Measurements from ENCODE around the gene SPACA7. TPM values are rescaled to one million over a fixed set of nuclear protein-coding genes. Genes with fewer than 3 reads are reported as not detected.

Gene SPACA7
- total RNA-seq, 2 donors from 2014 or later, result not detected

GRCh38 chr13:112438094-112438493, 61.9 kb downstream of the SPACA7 start:
- TF ChIP-seq CTCF (IDR thresholded peaks at IDR 0.05), result no peak
- peaks cover 0 to 10% of the 10 kb centered on the region in 2 donors for H3K9me3 ChIP-seq
- no peak overlapping the region for H3K4me3 ChIP-seq
- no peak overlapping the region for H3K27ac ChIP-seq
- no peaks in the 10 kb centered on the region for H3K4me1 ChIP-seq
- no peaks in the 10 kb centered on the region for H3K36me3 ChIP-seq
- H3K27me3 ChIP-seq, result peaks cover 0 to 2% of the 10 kb centered on the region in 2 donors
- no peak for DNase-seq (ENCODE audit: low spot score)

DNA sequence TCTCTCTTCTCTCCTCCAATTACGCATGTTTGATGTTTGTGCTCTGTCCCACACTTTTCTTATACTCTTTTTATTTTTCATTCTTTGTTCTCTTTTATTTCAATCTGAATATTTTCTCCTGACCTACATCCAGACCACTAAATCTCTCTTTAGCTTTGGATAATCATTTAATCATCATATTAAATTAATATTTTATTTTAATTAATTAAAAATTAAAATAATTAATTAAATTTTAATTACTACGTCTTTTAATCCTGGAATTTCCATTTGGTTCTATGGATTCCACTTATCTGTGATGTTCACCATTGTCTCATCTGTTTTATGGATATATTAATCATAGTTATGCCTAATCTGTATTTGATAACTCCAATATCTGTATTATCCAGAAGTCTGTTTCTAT, 62.4 kb downstream of the SPACA7 start:
- Histone ChIP-seq H3K4me3 (no peak overlapping the region), H3K9me3 (peaks cover 0 to 10% of the 10 kb centered on the region in 2 donors), H3K36me3 (no peaks in the 10 kb centered on the region), H3K27me3 (peaks cover 0 to 4% of the 10 kb centered on the region in 2 donors), H3K27ac (no peak overlapping the region), H3K4me1 (no peaks in the 10 kb centered on the region)
- no peak for DNase-seq (ENCODE audit: low spot score)
- no peak for TF ChIP-seq CTCF (IDR thresholded peaks at IDR 0.05)

GRCh38 chr13:112441226-112441625, 65.1 kb downstream of the SPACA7 start:
- Histone ChIP-seq H3K9me3 (peaks cover 0 to 10% of the 10 kb centered on the region in 2 donors), H3K27ac (no peak overlapping the region), H3K4me1 (no peaks in the 10 kb centered on the region), H3K27me3 (peaks cover 4% of the 10 kb centered on the region in 2 donors), H3K4me3 (no peak overlapping the region), H3K36me3 (no peaks in the 10 kb centered on the region)
- peak; percentile 42 for DNase-seq (ENCODE audit: low spot score)
- no peak for TF ChIP-seq CTCF (IDR thresholded peaks at IDR 0.05)

- peak; percentile 26 for DNase-seq (ENCODE audit: low spot score)
- Histone ChIP-seq H3K9me3 (peaks cover 0 to 10% of the 10 kb centered on the region in 2 donors), H3K4me3 (no peak overlapping the region), H3K36me3 (no peaks in the 10 kb centered on the region), H3K27ac (no peak overlapping the region), H3K27me3 (peaks cover 4% of the 10 kb centered on the region in 2 donors), H3K4me1 (no peaks in the 10 kb centered on the region)
- no peak for TF ChIP-seq CTCF (IDR thresholded peaks at IDR 0.05)
These were observed 65.7 kb downstream of the SPACA7 start for GRCh38 chr13:112441779-112442310.

GRCh38 chr13:112442483-112443090, 66.4 kb downstream of the SPACA7 start:
- Histone ChIP-seq H3K27ac (no peak overlapping the region), H3K4me3 (no peak overlapping the region), H3K4me1 (no peaks in the 10 kb centered on the region), H3K27me3 (peaks cover 4% of the 10 kb centered on the region in 2 donors), H3K36me3 (no peaks in the 10 kb centered on the region), H3K9me3 (peaks cover 0 to 10% of the 10 kb centered on the region in 2 donors)
- peak; percentile 34 for DNase-seq (ENCODE audit: low spot score)
- no peak for TF ChIP-seq CTCF (IDR thresholded peaks at IDR 0.05)
